ENCODE results near the gene IQCH. TPM values are rescaled to one million over a fixed set of nuclear protein-coding genes. Genes with fewer than 3 reads are reported as not detected.
A peak's percentile ranks its signal among the peaks of the same experiment; 100 is the strongest.

Gene IQCH
- total RNA-seq, 2 donors from 2014 or later, result 3.6 to 3.7 TPM

DNA sequence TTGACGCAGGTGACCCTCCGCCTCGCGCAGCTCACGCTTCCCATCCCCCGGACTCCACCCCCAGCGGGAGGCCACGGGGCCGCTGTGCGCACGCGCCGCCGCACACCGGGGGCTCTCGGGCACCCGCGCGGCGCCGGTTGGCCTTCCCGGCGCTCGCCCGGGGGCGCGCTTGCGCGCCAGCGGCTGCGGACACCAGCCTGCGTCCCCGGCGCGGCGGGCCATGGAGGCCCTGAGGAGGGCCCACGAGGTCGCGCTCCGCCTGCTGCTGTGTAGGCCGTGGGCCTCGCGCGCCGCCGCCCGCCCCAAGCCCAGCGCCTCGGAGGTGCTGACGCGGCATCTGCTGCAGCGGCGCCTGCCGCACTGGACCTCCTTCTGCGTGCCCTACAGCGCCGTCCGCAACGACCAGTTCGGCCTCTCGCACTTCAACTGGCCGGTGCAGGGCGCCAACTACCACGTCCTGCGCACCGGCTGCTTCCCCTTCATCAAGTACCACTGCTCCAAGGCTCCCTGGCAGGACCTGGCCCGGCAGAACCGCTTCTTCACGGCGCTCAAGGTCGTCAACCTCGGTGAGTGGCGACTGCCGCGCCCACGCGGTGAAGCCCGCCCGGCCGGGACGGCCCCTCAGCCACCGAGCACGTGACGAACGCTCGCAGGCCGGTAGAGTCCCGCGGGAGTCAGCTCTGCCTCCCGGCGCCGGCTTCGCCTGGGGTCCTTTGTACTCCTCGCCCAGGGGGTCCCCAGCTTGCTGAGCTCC, 266.6 kb downstream of the IQCH start, which contains the start of gene C15orf61:
C15orf61 (plus strand) TSS at position 103 of the 754 bp plus-strand sequence; CDS start at position 221, 118 bp downstream.
- Mint-ChIP-seq H3K4me1 (ENCODE audit: low read depth) (peaks cover 22% of the 10 kb centered on the region), H3K9me3 (no peaks in the 10 kb centered on the region), H3K27ac (peak within 1 kb of the TSS; percentile 98), H3K4me3 (peak within 1 kb of the TSS; percentile 96 to 99), H3K27me3 (ENCODE audit: low read depth) (no peaks in the 10 kb centered on the region), H3K36me3 (ENCODE audit: insufficient read depth in 2 of 2) (peaks cover 0 to 3% of the 10 kb centered on the region in 2 donors)
- DNase-seq, result peak; percentile 88 to 93
- peak; percentile 84 to 85 for ATAC-seq (replicated peaks in 1 of 2)

DNA sequence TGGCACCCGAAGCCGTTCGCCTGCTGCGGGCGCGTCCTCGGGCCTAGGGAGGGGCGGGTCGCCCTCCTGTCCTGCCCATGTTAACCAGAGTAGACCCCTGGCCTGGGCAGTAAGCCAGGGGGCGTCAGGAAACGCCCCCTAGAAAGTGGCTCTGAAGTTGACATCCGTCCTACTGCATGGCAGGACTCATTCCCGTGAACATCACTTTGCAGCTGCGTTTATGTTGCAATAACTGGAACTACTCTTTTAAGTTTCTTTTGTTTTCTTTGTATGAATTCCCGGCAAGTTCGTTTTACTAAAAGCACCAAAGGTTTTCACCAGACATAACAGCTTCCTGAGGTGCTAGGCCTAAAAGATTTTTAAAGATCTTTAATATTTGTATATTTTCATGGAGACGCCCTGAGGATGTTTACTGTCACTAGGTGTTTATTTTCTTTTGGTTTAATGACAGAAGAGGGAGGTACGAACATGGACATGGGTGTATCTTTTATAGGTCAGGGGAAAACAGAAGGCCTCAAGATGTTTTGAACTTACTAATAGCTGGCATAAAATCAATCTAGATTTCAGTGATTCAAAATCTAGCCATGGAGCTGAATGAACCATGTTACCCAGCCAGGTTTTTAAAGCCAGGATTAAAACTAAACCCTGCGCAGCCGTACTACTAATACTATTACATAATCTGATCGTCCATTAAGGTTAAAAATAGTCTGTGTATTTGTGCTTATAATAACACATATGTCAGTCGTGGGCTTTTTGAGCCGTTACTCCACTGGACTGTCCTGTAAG, 267.4 kb downstream of the IQCH start:
- Mint-ChIP-seq H3K36me3 (ENCODE audit: insufficient read depth in 2 of 2) (peaks cover 0 to 3% of the 10 kb centered on the region in 2 donors), H3K27ac (peak overlapping the region; percentile 90), H3K4me3 (peak overlapping the region; percentile 96 to 99), H3K27me3 (ENCODE audit: low read depth) (no peaks in the 10 kb centered on the region), H3K9me3 (no peaks in the 10 kb centered on the region), H3K4me1 (ENCODE audit: low read depth) (peaks cover 22% of the 10 kb centered on the region)
- ATAC-seq (replicated peaks in 1 of 2), result no peak
- DNase-seq, result no peak

GRCh38 chr15:67523330-67523729, 268.7 kb downstream of the IQCH start:
- Mint-ChIP-seq H3K4me3 (peak overlapping the region; percentile 96 to 99), H3K27ac (no peak overlapping the region), H3K36me3 (ENCODE audit: insufficient read depth in 2 of 2) (peaks cover 0 to 3% of the 10 kb centered on the region in 2 donors), H3K9me3 (no peaks in the 10 kb centered on the region), H3K4me1 (ENCODE audit: low read depth) (peaks cover 22% of the 10 kb centered on the region), H3K27me3 (ENCODE audit: low read depth) (no peaks in the 10 kb centered on the region)
- ATAC-seq (replicated peaks in 1 of 2) (no peak), DNase-seq (no peak)

DNA sequence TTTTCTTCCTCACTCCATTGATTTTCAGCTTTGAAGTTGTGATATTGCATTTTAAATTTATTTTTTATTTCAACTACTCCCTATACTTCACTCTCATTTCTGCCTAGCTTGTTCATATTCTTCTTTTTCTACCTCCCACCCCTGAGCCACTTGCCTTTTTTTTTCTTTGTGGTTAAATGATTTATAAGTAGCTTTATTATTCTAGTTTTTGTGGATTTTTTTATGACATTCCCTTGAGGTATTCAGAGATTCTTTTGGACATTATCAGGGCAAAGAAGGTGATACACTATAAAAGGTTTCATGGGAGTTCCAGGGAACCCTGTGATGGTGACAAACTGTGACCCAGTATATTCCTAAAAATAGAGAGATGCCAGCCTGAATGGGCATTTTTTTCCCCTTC, 269.6 kb downstream of the IQCH start:
- Mint-ChIP-seq H3K27me3 (ENCODE audit: low read depth) (no peaks in the 10 kb centered on the region), H3K4me3 (peak overlapping the region in 1 of 2 donors; percentile 36), H3K4me1 (ENCODE audit: low read depth) (peaks cover 22% of the 10 kb centered on the region), H3K27ac (no peak overlapping the region), H3K9me3 (no peaks in the 10 kb centered on the region), H3K36me3 (ENCODE audit: insufficient read depth in 2 of 2) (peaks cover 0 to 3% of the 10 kb centered on the region in 2 donors)
- DNase-seq, result no peak
- no peak for ATAC-seq (replicated peaks in 1 of 2)

DNA sequence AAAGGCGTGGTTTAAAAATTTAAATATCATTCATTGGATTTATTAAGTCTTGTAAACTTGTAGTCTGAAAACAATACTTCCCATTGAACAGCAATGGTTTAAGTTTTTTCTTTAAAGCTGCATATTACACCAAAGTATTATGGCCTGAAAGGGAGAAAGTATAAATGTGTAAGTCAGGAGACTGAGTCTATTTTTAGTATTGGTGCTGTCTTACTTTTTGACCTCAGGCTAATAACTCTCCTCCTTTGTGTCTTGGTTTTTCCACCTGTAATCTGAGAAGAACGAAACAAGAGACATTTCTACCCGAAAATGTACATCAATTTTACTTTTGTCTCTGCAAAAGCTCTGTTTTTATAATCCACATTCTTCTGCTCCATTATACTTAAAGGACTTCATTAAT, 273.9 kb downstream of the IQCH start:
- no peak for ATAC-seq (replicated peaks in 1 of 2)
- H3K4me1 Mint-ChIP-seq (ENCODE audit: low read depth), result peaks cover 13% of the 10 kb centered on the region
- DNase-seq, result no peak
- H3K36me3 Mint-ChIP-seq (ENCODE audit: insufficient read depth in 2 of 2), result no peaks in the 10 kb centered on the region
- no peak overlapping the region for H3K27ac Mint-ChIP-seq
- no peaks in the 10 kb centered on the region for H3K9me3 Mint-ChIP-seq
- no peaks in the 10 kb centered on the region for H3K27me3 Mint-ChIP-seq (ENCODE audit: low read depth)
- no peak overlapping the region for H3K4me3 Mint-ChIP-seq

GRCh38 chr15:67531379-67531914, 276.9 kb downstream of the IQCH start:
- H3K27ac Mint-ChIP-seq, result no peak overlapping the region
- H3K27me3 Mint-ChIP-seq (ENCODE audit: low read depth), result no peaks in the 10 kb centered on the region
- H3K36me3 Mint-ChIP-seq (ENCODE audit: insufficient read depth in 2 of 2), result no peaks in the 10 kb centered on the region
- DNase-seq, result no peak
- no peak overlapping the region for H3K4me3 Mint-ChIP-seq
- ATAC-seq (replicated peaks in 1 of 2), result peak; percentile 84 to 91
- H3K9me3 Mint-ChIP-seq, result no peaks in the 10 kb centered on the region
- peaks cover 19% of the 10 kb centered on the region for H3K4me1 Mint-ChIP-seq (ENCODE audit: low read depth)

DNA sequence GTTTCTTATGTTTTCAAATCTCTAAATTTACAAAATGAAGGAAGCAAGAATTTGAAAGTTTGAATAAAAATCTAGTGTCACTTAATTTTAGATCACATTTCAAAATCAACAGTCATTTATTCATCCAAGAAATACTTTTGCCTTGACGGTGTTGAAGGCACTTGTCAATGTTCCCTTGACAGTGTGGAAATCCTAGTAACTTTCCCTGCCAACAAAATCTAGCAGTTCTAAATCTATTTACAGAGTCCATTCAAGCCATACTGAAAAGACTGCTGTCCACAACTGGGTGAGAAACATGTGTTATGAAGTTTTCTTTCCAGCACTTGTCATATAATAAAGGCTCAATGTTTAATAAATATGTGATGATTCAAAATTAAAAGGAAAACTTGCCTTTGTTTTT, 279.3 kb downstream of the IQCH start:
- DNase-seq (no peak), ATAC-seq (replicated peaks in 1 of 2) (no peak)
- H3K27ac Mint-ChIP-seq, result no peak overlapping the region
- H3K9me3 Mint-ChIP-seq, result no peaks in the 10 kb centered on the region
- peaks cover 22% of the 10 kb centered on the region for H3K4me1 Mint-ChIP-seq (ENCODE audit: low read depth)
- no peak overlapping the region for H3K4me3 Mint-ChIP-seq
- no peaks in the 10 kb centered on the region for H3K36me3 Mint-ChIP-seq (ENCODE audit: insufficient read depth in 2 of 2)
- no peaks in the 10 kb centered on the region for H3K27me3 Mint-ChIP-seq (ENCODE audit: low read depth)

DNA sequence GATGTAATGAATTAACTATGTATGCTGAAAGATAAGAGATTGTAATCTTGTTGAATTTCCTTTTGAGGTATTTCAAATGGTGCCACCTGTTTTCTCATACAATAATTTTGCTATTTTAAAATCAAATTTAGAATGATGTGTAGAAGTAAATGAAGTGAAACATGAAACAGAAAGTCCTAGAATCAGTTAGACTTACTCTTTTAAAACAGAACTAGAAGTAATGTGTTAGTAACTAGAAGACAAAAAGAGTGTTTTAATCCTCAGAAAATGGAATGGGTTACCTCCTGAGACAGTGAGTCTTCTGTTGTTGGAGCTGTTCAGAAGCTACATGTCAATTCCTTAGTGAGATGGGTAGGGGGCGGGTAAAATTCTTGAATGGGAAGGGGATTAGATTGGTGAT, 279.8 kb downstream of the IQCH start:
- Mint-ChIP-seq H3K27me3 (ENCODE audit: low read depth) (no peaks in the 10 kb centered on the region), H3K27ac (no peak overlapping the region), H3K4me3 (no peak overlapping the region), H3K4me1 (ENCODE audit: low read depth) (peaks cover 27% of the 10 kb centered on the region), H3K36me3 (ENCODE audit: insufficient read depth in 2 of 2) (no peaks in the 10 kb centered on the region), H3K9me3 (no peaks in the 10 kb centered on the region)
- DNase-seq (no peak), ATAC-seq (replicated peaks in 1 of 2) (no peak)

DNA sequence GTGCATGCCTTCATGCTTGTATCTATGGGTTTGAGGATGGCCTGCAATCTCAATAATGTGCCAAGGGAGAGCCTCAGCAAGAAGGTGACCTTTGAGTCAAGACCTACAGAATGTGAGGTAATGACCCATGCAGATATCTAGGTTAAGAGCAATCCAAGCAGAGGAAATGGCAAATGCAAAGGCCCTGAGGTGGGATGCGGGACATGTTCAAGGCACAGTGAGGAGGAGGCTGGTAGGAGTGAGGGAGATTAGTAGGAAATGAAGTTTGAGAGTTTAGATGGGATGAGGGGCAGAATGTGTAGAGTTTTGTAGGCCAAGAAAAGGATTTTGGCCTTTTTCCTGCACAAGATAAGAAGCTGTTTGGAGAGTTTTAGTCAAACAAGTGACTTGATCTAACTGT, 283.2 kb downstream of the IQCH start:
- no peak overlapping the region for H3K27ac Mint-ChIP-seq
- H3K4me3 Mint-ChIP-seq, result no peak overlapping the region
- H3K27me3 Mint-ChIP-seq (ENCODE audit: low read depth), result no peaks in the 10 kb centered on the region
- H3K4me1 Mint-ChIP-seq (ENCODE audit: low read depth), result peaks cover 24% of the 10 kb centered on the region
- no peaks in the 10 kb centered on the region for H3K9me3 Mint-ChIP-seq
- H3K36me3 Mint-ChIP-seq (ENCODE audit: insufficient read depth in 2 of 2), result peaks cover 0 to 3% of the 10 kb centered on the region in 2 donors
- no peak for DNase-seq
- no peak for ATAC-seq (replicated peaks in 1 of 2)

DNA sequence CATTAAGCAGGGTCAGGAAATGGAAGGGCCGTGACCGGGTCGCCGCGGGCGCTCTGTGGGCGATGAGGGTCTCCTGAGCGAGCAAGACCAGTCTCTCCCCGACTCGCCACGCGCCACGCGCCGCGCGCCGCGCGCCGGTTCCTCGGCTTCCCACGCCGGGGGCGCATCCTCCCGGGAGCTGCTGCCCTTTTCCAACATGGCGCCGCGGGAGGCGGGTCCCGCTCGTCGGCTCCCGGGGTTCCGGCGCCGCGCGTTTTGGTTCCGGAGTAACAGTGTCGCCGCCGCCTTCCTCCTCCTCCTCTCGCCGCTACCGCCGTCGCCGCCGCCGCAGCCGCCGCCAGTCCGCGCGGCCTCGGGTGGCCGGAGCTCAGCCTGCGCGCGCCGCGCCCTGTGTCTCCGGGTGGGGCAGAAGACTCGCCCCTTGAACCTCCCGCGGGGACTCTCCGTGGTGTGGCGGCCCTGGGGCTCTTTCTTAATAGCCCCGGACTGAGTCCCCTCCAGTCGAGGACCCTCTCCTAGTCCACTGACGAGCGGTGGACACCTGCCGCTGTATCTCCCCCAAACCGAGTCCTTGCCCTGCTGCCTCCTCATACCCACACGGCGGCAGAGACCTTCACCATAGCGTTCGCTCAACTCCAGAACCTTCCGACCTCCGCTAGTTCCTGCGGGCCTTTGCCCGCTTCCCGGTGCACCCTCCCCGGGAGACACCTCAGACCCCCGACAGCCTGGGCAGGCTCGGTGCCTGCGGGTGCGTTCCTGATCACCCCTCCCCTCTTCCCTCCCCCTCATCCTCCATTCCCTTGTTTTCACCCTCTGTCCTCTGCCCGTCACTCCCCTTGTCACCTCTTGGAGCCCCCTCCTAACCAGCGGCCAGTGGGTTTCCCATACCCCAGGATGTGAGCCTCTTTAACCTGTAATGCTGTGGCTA, 288.1 kb downstream of the IQCH start, which contains the start of gene MAP2K5:
MAP2K5 (plus strand) TSS at position 284 of the 928 bp plus-strand sequence; CDS start at position 917, 633 bp downstream.
- no peaks in the 10 kb centered on the region for H3K27me3 Mint-ChIP-seq (ENCODE audit: low read depth)
- peaks cover 0 to 5% of the 10 kb centered on the region in 2 donors for H3K36me3 Mint-ChIP-seq (ENCODE audit: insufficient read depth in 2 of 2)
- peak; percentile 85 to 90 for DNase-seq
- ATAC-seq (replicated peaks in 1 of 2), result peak; percentile 75 to 79
- H3K27ac Mint-ChIP-seq, result peak within 1 kb of the TSS; percentile 94
- H3K4me3 Mint-ChIP-seq, result peak within 1 kb of the TSS; percentile 94 to 99
- peaks cover 44% of the 10 kb centered on the region for H3K4me1 Mint-ChIP-seq (ENCODE audit: low read depth)
- H3K9me3 Mint-ChIP-seq, result no peaks in the 10 kb centered on the region

DNA sequence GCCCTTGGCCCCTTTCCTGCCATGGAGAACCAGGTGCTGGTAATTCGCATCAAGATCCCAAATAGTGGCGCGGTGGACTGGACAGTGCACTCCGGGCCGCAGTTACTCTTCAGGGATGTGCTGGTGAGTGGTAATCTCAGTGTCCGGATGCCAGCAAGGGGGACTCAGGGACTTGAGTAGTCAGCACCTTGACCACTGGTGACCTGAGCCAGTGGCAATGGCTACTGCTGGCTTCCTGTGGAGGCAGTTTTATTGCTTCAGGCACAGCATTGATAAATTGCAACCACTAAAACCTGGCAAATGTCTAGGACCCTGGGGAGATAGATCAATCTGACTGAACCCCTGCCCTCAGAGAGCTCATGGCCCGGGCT, 288.7 kb downstream of the IQCH start:
- Mint-ChIP-seq H3K4me3 (peak overlapping the region; percentile 94 to 99), H3K9me3 (no peaks in the 10 kb centered on the region), H3K4me1 (ENCODE audit: low read depth) (peaks cover 50% of the 10 kb centered on the region), H3K36me3 (ENCODE audit: insufficient read depth in 2 of 2) (peaks cover 0 to 5% of the 10 kb centered on the region in 2 donors), H3K27ac (peak overlapping the region; percentile 86), H3K27me3 (ENCODE audit: low read depth) (no peaks in the 10 kb centered on the region)
- ATAC-seq (replicated peaks in 1 of 2), result no peak
- no peak for DNase-seq

DNA sequence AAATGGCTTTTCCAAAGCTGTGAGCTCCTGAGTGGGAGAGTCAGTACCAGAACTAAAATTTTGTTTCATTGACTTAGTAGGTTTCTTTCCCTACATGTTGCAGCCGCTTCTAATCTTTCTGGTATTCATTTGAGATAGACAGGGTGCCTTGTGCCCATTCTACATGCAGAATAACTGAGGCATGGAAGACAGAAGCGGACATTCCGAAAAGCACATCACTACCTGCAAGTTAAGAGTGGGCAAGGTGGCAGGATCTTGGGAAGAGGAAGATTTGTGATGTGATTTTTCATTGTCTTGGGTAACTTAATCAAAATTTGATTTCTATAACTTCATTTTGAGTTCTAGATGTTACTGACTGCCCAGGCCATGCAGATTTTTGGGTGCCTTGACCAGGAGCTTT, 289.9 kb downstream of the IQCH start:
- DNase-seq (no peak), ATAC-seq (replicated peaks in 1 of 2) (no peak)
- Mint-ChIP-seq H3K27me3 (ENCODE audit: low read depth) (no peaks in the 10 kb centered on the region), H3K4me1 (ENCODE audit: low read depth) (peaks cover 53% of the 10 kb centered on the region), H3K36me3 (ENCODE audit: insufficient read depth in 2 of 2) (peaks cover 0 to 5% of the 10 kb centered on the region in 2 donors), H3K4me3 (peak overlapping the region in 1 of 2 donors; percentile 94), H3K9me3 (no peaks in the 10 kb centered on the region), H3K27ac (peak overlapping the region; percentile 58)

Data from activated T-cell treated with anti-CD3 and anti-CD28 coated beads, Interleukin-2, amount 50 U/mL, for 72 hours (primary cell).